Head of caudate nucleus (tissue), 42 donors: ENCODE data around the gene KLHDC4.
"Not testable (repeated sequence)": the region's sequence is repeated elsewhere in the genome, so short reads cannot be mapped to it uniquely, and the experiment has no call there.

Source experiments
- DNase-seq, 42 donors: peaks; one replicate each; pipeline versions ENCODE4 v3.0.0 to v3.0.0-alpha.2; 2020 to 2021; ENCODE audit warnings: mixed read lengths in 7 of 42
- intact Hi-C: fragments of 100-400 bp; cut with DNase I; formaldehyde crosslinking; loops from one replicate; pipeline ENCODE4 v1.15.0; 2022

Gene KLHDC4

GRCh38 chr16:87789437-87790291, 23.9 kb upstream of the KLHDC4 start:
- intact Hi-C loops = no loop called here
- no peak for DNase-seq

- intact Hi-C loops, DNase-seq: not testable (repeated sequence)
Observed at GRCh38 chr16:87788730-87789436, 23.1 kb upstream of the KLHDC4 start.

GRCh38 chr16:87787451-87788091, 21.8 kb upstream of the KLHDC4 start:
- intact Hi-C loops, DNase-seq: not testable (repeated sequence)

- intact Hi-C loops = no loop called here
- no peak for DNase-seq
Observed at GRCh38 chr16:87784812-87785211, 19.0 kb upstream of the KLHDC4 start.

- intact Hi-C loops = no loop called here
- DNase-seq = no peak
Observed at GRCh38 chr16:87782033-87782432, 16.2 kb upstream of the KLHDC4 start.

- DNase-seq = peak in 29 of 42 donors; percentile 23 to 69 (median 42)
- intact Hi-C loops = no loop called here
Observed at GRCh38 chr16:87780385-87780989, 14.7 kb upstream of the KLHDC4 start.

- DNase-seq = peak; percentile 74 to 96 (median 90)
- intact Hi-C loops = loop anchor here (2.0 kb wide), 1 partner anchor 92 kb away; no protein-coding TSS in a partner anchor
Observed at GRCh38 chr16:87778830-87779579, 13.2 kb upstream of the KLHDC4 start.

GRCh38 chr16:87778476-87778829, 12.7 kb upstream of the KLHDC4 start:
- intact Hi-C loops = loop anchor here (2.0 kb wide), 1 partner anchor 92 kb away; no protein-coding TSS in a partner anchor
- no peak for DNase-seq

GRCh38 chr16:87773836-87774235, 8.1 kb upstream of the KLHDC4 start:
- DNase-seq, intact Hi-C loops: not testable (repeated sequence)

GRCh38 chr16:87767456-87767855, 1.7 kb upstream of the KLHDC4 start:
- intact Hi-C loops = loop anchor here (5.0 kb wide), 1 partner anchor 180 kb away; no protein-coding TSS in a partner anchor

GRCh38 chr16:87766485-87766797, 655 bp upstream of the KLHDC4 start:
- intact Hi-C loops = loop anchor here (5.0 kb wide), 1 partner anchor 179 kb away; no protein-coding TSS in a partner anchor

More at GRCh38 chr16:87767456-87767855, 1.7 kb upstream of the KLHDC4 start:
- DNase-seq = not testable (repeated sequence)

GRCh38 chr16:87765473-87765775, 362 bp downstream of the KLHDC4 start:
- DNase-seq = peak in 2 of 42 donors; percentile 14 to 25
- intact Hi-C loops = loop anchor here (5.0 kb wide), 1 partner anchor 178 kb away; no protein-coding TSS in a partner anchor

More at GRCh38 chr16:87766485-87766797, 655 bp upstream of the KLHDC4 start:
- no peak for DNase-seq

- no peak for DNase-seq
Observed at GRCh38 chr16:87764600-87765472, 950 bp downstream of the KLHDC4 start.

GRCh38 chr16:87762620-87763019, 3.2 kb downstream of the KLHDC4 start:
- intact Hi-C loops = no loop called here
- DNase-seq = no peak

More at GRCh38 chr16:87764600-87765472, 950 bp downstream of the KLHDC4 start:
- intact Hi-C loops = loop anchor here (5.0 kb wide), 1 partner anchor 178 kb away; no protein-coding TSS in a partner anchor

- DNase-seq = no peak
- intact Hi-C loops = no loop called here
Observed at GRCh38 chr16:87762071-87762571, 3.7 kb downstream of the KLHDC4 start.

- intact Hi-C loops = no loop called here
- DNase-seq = no peak
Observed at GRCh38 chr16:87761060-87761459, 4.7 kb downstream of the KLHDC4 start.

GRCh38 chr16:87757841-87758426, 7.9 kb downstream of the KLHDC4 start:
- intact Hi-C loops = no loop called here
- no peak for DNase-seq
